Stimulated activated CD4-positive, alpha-beta T cell treated with anti-CD3 and anti-CD28 coated beads, Interleukin-1b, Interleukin-23, amount 100 ng/mL, for 24 hours (primary cell): ENCODE measurements around the gene MAN1C1.

ENCODE experiments used
- DNase-seq, 4 experiments: peaks; one replicate each; pipeline ENCODE4 v3.0.0-alpha.2; 2020; ENCODE audit warnings: low read depth in 4 of 4, low spot score in 1 of 4

MAN1C1 gene

GRCh38 chr1:25616095-25616986 is at the start of gene MAN1C1:
TSS of gene MAN1C1 (plus strand) at chr1:25616791. CDS start at chr1:25617798, 1,007 bp downstream.
- DNase-seq: peak; percentile 35 to 69 (median 57)

- DNase-seq: no peak
Observed at GRCh38 chr1:25567710-25568089, 48.9 kb upstream of the MAN1C1 start.

- no peak for DNase-seq
Observed at GRCh38 chr1:25568090-25568833, 48.3 kb upstream of the MAN1C1 start.

- DNase-seq: no peak
Observed at GRCh38 chr1:25568834-25569596, 47.6 kb upstream of the MAN1C1 start.

- no peak for DNase-seq
Observed at GRCh38 chr1:25569597-25570396, 46.8 kb upstream of the MAN1C1 start.

- DNase-seq: no peak
Observed at GRCh38 chr1:25570798-25571521, 45.6 kb upstream of the MAN1C1 start.

GRCh38 chr1:25571522-25571970 is 45.0 kb upstream of the MAN1C1 start:
- no peak for DNase-seq

- DNase-seq: no peak
Observed at GRCh38 chr1:25572107-25572506, 44.5 kb upstream of the MAN1C1 start.

- DNase-seq: peak in 3 of 4 experiments; percentile 32 to 51 (median 36)
Observed at GRCh38 chr1:25572708-25573590, 43.6 kb upstream of the MAN1C1 start.

GRCh38 chr1:25573591-25573930 is 43.0 kb upstream of the MAN1C1 start:
- no peak for DNase-seq

- no peak for DNase-seq
Observed at GRCh38 chr1:25573961-25574360, 42.6 kb upstream of the MAN1C1 start.

- no peak for DNase-seq
Observed at GRCh38 chr1:25575191-25575590, 41.4 kb upstream of the MAN1C1 start.

GRCh38 chr1:25576459-25577133 is 40.0 kb upstream of the MAN1C1 start:
- DNase-seq: no peak

- DNase-seq: no peak
Observed at GRCh38 chr1:25577134-25577920, 39.3 kb upstream of the MAN1C1 start.

- DNase-seq: no peak
Observed at GRCh38 chr1:25579292-25580252, 37.0 kb upstream of the MAN1C1 start.

GRCh38 chr1:25580927-25581326 is 35.7 kb upstream of the MAN1C1 start:
- DNase-seq: no peak

GRCh38 chr1:25581764-25582163 is 34.8 kb upstream of the MAN1C1 start:
- no peak for DNase-seq
